HepG2 (cell line): Measurements from ENCODE around the gene SAMD8. TPM values are rescaled to one million over a fixed set of nuclear protein-coding genes. Genes with fewer than 3 reads are reported as not detected.

ENCODE experiments used
- AHR ChIP-seq: IDR thresholded peaks from 2 replicates; pipeline ENCODE4 v1.6.1; 2018; ENCODE audit warnings: missing genetic modification reagents, missing compliant biosample characterization
- ATM ChIP-seq: fragments of 450-650 bp; IDR thresholded peaks from 2 replicates; pipeline ENCODE4 v1.7.1; 2017; ENCODE audit warnings: mild to moderate bottlenecking, borderline replicate concordance
- CBFB ChIP-seq: sonication (generic); formaldehyde crosslinking; IDR thresholded peaks from 2 replicates; pipeline ENCODE4 v1.4.0; 2020; ENCODE audit warnings: missing genetic modification reagents
- CHCHD3 ChIP-seq: sonication (generic); formaldehyde crosslinking; IDR thresholded peaks from 2 replicates; pipeline ENCODE4 v1.8.0; 2022; ENCODE audit warnings: mild to moderate bottlenecking, missing genetic modification reagents, moderate library complexity
- CHD2 ChIP-seq: IDR thresholded peaks from 2 replicates; pipeline ENCODE4 v1.6.1; 2011; ENCODE audit warnings: low read depth, low read length, improper control_type of control experiment
- CREM ChIP-seq, 2 experiments: sonication (generic) in 1 of 2; formaldehyde crosslinking in 1 of 2; IDR thresholded peaks; 2 replicates each; pipeline versions ENCODE4 v1.4.0 to v1.6.1; 2016 to 2020; ENCODE audit warnings: antibody characterized with exemption in 1 of 2, mild to moderate bottlenecking in 1 of 2, missing genetic modification reagents in 1 of 2
- FOXK1 ChIP-seq: sonication (generic); formaldehyde crosslinking; IDR thresholded peaks from 2 replicates; pipeline ENCODE4 v1.4.0; 2020; ENCODE audit warnings: low read depth, missing genetic modification reagents, borderline replicate concordance
- HIVEP1 ChIP-seq: sonication (generic); formaldehyde crosslinking; IDR thresholded peaks from 2 replicates; pipeline ENCODE4 v1.4.0; 2020; ENCODE audit warnings: mild to moderate bottlenecking, missing genetic modification reagents
- NFE2 ChIP-seq: sonication (generic); formaldehyde crosslinking; IDR thresholded peaks from 2 replicates; pipeline ENCODE4 v1.4.0; 2020; ENCODE audit warnings: missing genetic modification reagents
- NR1H2 ChIP-seq: sonication (generic); formaldehyde crosslinking; IDR thresholded peaks from 2 replicates; pipeline ENCODE4 v1.8.1; 2022; ENCODE audit warnings: low read depth, missing genetic modification reagents, borderline replicate concordance
- RBM22 ChIP-seq: fragments of 200-400 bp; formaldehyde crosslinking; optimal IDR thresholded peaks from 2 replicates; pipeline ENCODE3; 2017; ENCODE audit warnings: mild to moderate bottlenecking, low read length, moderate library complexity
- SATB2 ChIP-seq: sonication (generic); formaldehyde crosslinking; IDR thresholded peaks from 2 replicates; pipeline ENCODE4 v1.5.0; 2020; ENCODE audit warnings: missing genetic modification reagents
- SP2 ChIP-seq: sonication (generic); formaldehyde crosslinking; IDR thresholded peaks from 2 replicates; pipeline ENCODE4 v1.5.1; 2020; ENCODE audit warnings: mild to moderate bottlenecking, missing genetic modification reagents
- ZBTB37 ChIP-seq: sonication (generic); formaldehyde crosslinking; IDR thresholded peaks from 2 replicates; pipeline ENCODE4 v1.4.0; 2020; ENCODE audit warnings: mild to moderate bottlenecking, missing genetic modification reagents
- ZBTB43 ChIP-seq: sonication (generic); formaldehyde crosslinking; conservative IDR thresholded peaks from 2 replicates; pipeline ENCODE4 v1.4.0; 2020; ENCODE audit warnings: missing genetic modification reagents
- ZBTB49 ChIP-seq: sonication (generic); formaldehyde crosslinking; IDR thresholded peaks from 2 replicates; pipeline ENCODE4 v1.4.0; 2020; ENCODE audit warnings: missing genetic modification reagents, borderline replicate concordance
- ZFAT ChIP-seq: sonication (generic); formaldehyde crosslinking; conservative IDR thresholded peaks from 2 replicates; pipeline ENCODE4 v1.8.1; 2023; ENCODE audit warnings: missing genetic modification reagents, inconsistent platforms
- ZFP62 ChIP-seq: sonication (generic); formaldehyde crosslinking; IDR thresholded peaks from 2 replicates; pipeline ENCODE4 v1.4.0; 2020; ENCODE audit warnings: missing genetic modification reagents
- ZNF12 ChIP-seq: sonication (generic); formaldehyde crosslinking; IDR thresholded peaks from 2 replicates; pipeline ENCODE4 v1.5.0; 2020; ENCODE audit warnings: missing genetic modification reagents
- ZNF577 ChIP-seq: sonication (generic); formaldehyde crosslinking; IDR thresholded peaks from 2 replicates; pipeline ENCODE4 v1.4.0; 2020; ENCODE audit warnings: mild to moderate bottlenecking, low read depth, missing genetic modification reagents, borderline replicate concordance
- ZNF652 ChIP-seq: IDR thresholded peaks from 2 replicates; pipeline ENCODE4 v1.6.1; 2016; ENCODE audit warnings: low read depth, borderline replicate concordance
- ZNF776 ChIP-seq: sonication (generic); formaldehyde crosslinking; IDR thresholded peaks from 2 replicates; pipeline ENCODE4 v1.4.0; 2020; ENCODE audit warnings: mild to moderate bottlenecking, missing genetic modification reagents
- ZSCAN21 ChIP-seq: sonication (generic); formaldehyde crosslinking; IDR thresholded peaks from 2 replicates; pipeline ENCODE4 v1.8.0; 2022; ENCODE audit warnings: mild to moderate bottlenecking, missing genetic modification reagents, moderate library complexity, borderline replicate concordance
- ZSCAN31 ChIP-seq: sonication (generic); formaldehyde crosslinking; IDR thresholded peaks from 2 replicates; pipeline ENCODE4 v1.5.0; 2020; ENCODE audit warnings: low read depth, mild to moderate bottlenecking, missing genetic modification reagents
- polyA plus RNA-seq, 8 experiments: library from polyadenylated mRNA; depleted of rRNA in 3 of 8; stranded (reverse) in 7 of 8; unstranded in 1 of 8; fragments of >200 nt; fragmentation: Illumina TruSeq in 4 of 8; extraction: Trizol in 4 of 8; gene quantifications; 2 replicates each; pipeline versions ENCODE4 v1.2.1 to v1.2.3, GENCODE V29; 2011 to 2016; ENCODE audit warnings: low read depth in 4 of 8, missing spikeins in 1 of 8, mixed read lengths in 1 of 8; ENCODE audit not compliant: insufficient read depth in 1 of 8
- total RNA-seq, 5 experiments: library from RNA; depleted of rRNA; stranded (reverse); fragments of >200 nt; fragmentation: Illumina TruSeq; extraction: Trizol; gene quantifications; 2 replicates each; pipeline ENCODE4 v1.2.3, GENCODE V29; 2016; ENCODE audit warnings: low read depth in 1 of 5
- TF ChIP-seq, protein P1 (sequence below): sonication (generic); formaldehyde crosslinking; conservative IDR thresholded peaks from 2 replicates; pipeline ENCODE4 v1.8.0; 2022; ENCODE audit warnings: low read depth, missing genetic modification reagents

Gene SAMD8
- total and polyA plus RNA-seq, 2 of the 13 experiments (the other 11 are each of a cell fraction or from before 2014, with no cell fraction given): 10.4 to 13.2 TPM

DNA sequence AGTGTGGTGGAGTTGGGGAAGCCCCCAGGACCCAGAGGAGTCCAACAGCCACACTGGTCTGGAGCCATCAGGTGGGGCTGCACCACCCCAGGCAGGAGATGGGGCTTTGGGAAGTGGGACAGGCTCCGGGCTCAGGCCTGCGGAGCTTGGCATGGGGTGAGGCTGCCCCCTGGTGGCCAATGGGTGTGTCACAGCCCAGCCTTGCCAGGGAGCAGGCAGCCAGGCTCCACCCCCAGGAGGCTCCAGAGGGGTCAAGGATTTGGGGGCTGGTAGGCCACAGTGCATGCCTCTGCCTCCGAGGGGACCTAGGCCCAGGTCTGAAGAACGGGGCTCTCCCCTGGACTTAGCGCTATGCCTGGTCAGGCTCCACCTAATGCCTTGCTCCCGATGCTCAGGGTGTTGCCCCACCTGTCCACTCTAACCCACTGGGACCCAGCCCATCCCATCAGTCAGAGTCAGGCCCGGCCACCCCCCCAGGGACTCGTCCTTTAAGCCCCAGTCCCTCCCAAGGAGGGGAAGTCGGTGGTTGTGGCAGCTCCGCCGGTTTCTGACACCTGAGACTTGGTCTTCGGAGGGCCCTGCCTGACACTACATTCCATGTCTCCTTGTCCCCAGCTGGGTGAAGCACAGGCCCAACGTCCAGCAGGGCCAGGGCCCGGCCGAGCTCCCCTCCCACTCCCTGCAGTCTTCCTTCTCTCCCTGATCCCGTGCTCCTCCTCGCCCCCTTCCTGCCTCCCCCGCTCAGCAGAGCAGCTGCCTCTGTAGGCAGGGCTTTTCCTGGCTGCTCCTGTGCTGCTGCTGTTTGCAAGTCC lies 11.3 kb upstream of the SAMD8 start (continued):
- TF ChIP-seq ATM (no peak), ZNF12 (CRISPR knock-in tag) (no peak), ZFAT (CRISPR knock-in tag) (no peak), ZNF776 (CRISPR knock-in tag) (no peak), ZSCAN21 (CRISPR knock-in tag) (no peak), ZBTB49 (no peak), ZFP62 (CRISPR knock-in tag) (no peak), SP2 (CRISPR knock-in tag) (0 out of 2 replicates have a peak, but pooled peaks have one; percentile 33), ZBTB37 (CRISPR knock-in tag) (no peak), HIVEP1 (CRISPR knock-in tag) (no peak), SATB2 (CRISPR knock-in tag) (no peak), ZNF577 (CRISPR knock-in tag) (no peak), ZBTB43 (no peak), ZNF652 (no peak), AHR (no peak), CHCHD3 (CRISPR knock-in tag) (no peak), FOXK1 (CRISPR knock-in tag) (no peak), CHD2 (no peak), RBM22 (no peak), NR1H2 (CRISPR knock-in tag) (no peak), ZSCAN31 (CRISPR knock-in tag) (0 out of 2 replicates have a peak, but pooled peaks have one; percentile 43), CBFB (no peak), CREM (IDR thresholded peaks at IDR 0.05) (no peak), CREM (CRISPR knock-in tag; IDR thresholded peaks at IDR 0.05) (no peak), NFE2 (CRISPR knock-in tag) (no peak)
- TF ChIP-seq, protein P1, sequence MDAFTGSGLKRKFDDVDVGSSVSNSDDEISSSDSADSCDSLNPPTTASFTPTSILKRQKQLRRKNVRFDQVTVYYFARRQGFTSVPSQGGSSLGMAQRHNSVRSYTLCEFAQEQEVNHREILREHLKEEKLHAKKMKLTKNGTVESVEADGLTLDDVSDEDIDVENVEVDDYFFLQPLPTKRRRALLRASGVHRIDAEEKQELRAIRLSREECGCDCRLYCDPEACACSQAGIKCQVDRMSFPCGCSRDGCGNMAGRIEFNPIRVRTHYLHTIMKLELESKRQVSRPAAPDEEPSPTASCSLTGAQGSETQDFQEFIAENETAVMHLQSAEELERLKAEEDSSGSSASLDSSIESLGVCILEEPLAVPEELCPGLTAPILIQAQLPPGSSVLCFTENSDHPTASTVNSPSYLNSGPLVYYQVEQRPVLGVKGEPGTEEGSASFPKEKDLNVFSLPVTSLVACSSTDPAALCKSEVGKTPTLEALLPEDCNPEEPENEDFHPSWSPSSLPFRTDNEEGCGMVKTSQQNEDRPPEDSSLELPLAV: no peak
